Measurements from ENCODE around the gene HDAC11.
A peak's percentile ranks its signal among the peaks of the same experiment; 100 is the strongest.
"Not testable (repeated sequence)": the region's sequence is repeated elsewhere in the genome, so short reads cannot be mapped to it uniquely, and the experiment has no call there.

Gene HDAC11

DNA sequence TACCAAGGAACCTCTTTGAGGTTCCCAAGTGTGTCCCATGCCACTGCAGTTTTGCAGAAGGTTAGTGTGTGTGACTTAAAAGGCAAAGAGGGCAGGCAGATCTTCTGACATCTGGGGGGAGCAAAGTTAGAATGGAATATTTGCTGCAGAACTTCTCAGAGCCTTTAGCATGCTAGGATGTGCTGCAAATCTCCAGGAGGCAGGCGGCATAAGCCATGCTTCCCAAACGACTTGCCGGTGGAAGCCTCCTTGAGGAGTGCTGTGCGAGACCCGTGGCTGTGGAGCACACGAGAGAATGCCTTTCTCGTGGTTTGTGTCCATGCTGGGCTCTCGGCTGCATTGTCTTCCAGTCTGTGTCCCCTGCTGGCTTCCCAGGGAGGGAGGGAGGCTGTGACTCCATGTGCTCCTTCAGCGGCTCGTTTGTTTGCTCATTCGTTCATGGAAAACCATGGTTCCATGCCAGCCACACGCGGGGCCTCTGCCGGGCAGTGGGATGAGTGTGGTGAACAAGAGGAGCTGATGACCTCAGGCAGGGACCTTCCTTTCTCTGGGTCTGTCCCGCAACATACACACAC is 13.8 kb downstream of the HDAC11 start:
- DNase-seq = no peak

DNA sequence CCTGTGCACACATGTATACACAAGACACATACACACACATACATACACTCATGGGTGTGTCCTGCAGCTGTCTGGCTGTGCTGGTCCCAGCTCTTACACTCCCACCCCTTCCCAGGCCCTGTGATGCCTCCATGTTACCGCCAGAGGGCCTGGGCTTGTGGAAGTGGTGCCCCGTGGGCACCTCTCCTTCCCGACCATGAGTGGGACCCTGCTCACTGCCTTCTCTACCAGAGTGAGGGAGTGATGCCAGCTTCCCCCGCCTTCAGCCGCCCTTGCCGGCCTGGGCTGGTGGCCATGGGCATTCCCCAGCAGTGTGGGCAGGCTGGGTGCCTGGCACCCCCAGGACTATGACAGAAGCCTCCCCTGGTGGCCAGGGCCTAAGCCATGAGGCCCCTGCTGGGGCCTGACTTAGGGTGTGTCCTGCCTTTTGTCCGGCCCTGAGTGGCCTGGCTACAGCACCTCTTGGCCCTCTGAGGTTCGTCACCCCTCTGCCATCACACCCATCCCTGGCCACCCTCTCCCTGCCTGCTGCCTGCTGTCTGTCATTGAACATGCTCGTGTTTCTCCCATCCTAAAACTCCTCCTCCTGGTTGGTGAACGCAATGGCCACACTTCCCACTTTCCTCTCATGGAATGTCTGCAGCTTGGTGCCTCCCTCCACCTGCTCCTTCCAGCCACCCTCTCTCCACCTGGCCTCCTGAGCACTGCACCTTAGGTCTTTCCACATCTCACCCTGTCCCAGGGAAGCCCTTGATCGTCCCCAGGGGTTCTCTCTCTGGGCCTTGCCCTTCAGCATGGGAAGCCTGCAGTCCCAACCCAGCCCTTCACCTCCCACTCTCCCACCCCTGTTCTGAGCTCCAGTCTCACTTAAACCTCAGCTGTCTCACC is 14.6 kb downstream of the HDAC11 start:
- DNase-seq = no peak

DNA sequence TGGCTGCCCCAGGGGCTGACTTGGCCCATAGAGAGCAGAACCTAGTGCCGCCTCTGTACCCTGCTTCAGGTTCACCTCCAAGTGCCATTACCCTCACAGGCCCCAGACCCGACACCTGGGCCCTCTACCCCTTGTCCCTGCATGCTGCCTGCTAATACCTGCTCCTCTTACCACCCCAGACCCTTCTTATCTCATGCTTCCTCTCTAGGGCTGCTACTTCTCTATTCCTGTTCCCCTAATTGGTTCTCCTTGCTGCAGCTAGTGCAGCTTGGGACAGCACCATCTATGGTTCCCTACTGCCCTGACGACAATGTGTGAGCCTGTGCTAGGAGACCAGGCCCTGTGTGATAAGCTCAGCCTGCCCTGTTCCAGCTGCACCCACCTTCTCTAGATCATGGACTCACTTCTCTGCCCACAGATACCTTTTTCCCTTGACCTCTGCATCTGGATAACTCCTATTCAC is 15.3 kb downstream of the HDAC11 start:
- no peak for DNase-seq

GRCh38 chr3:13495921-13496723 is 16.0 kb downstream of the HDAC11 start:
- DNase-seq = peak; percentile 52

DNA sequence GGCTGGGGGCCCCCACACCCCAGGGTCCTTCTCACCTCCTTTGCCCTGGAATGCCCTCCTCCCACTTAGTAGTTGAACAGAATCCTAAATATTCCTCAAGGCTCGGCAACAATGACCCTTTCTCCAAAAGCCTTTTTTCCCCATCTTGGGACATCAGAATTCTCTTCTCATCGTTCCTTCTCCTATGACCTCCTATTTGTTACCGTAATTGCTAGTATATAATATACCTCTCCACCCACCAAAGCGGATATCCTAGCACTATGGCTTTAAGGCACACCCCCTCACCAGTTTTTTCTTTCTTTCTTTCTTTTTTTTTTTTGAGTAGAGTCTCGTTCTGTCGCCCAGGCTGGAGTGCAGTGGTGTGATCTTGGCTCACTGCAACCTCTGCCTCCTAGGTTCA is 16.8 kb downstream of the HDAC11 start:
- DNase-seq = no peak

DNA sequence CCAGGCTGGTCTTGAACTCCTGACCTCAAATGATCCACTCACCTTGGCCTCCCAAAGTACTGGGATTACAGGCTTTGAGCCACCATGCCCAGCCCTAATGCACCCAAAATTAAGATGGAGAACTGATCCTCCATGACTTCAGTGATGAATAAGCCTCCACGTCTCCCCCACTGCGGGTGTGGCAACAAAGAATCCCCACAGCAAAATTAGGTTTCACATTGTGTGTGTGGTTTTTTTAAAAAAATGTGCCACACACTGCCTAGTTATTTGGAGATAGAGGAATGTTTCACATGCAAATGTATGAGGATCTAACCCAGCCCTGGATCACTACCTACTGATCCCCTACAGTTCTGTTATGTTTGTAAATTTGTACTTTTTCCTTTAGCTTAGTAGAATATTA is 17.3 kb downstream of the HDAC11 start:
- no peak for DNase-seq

DNA sequence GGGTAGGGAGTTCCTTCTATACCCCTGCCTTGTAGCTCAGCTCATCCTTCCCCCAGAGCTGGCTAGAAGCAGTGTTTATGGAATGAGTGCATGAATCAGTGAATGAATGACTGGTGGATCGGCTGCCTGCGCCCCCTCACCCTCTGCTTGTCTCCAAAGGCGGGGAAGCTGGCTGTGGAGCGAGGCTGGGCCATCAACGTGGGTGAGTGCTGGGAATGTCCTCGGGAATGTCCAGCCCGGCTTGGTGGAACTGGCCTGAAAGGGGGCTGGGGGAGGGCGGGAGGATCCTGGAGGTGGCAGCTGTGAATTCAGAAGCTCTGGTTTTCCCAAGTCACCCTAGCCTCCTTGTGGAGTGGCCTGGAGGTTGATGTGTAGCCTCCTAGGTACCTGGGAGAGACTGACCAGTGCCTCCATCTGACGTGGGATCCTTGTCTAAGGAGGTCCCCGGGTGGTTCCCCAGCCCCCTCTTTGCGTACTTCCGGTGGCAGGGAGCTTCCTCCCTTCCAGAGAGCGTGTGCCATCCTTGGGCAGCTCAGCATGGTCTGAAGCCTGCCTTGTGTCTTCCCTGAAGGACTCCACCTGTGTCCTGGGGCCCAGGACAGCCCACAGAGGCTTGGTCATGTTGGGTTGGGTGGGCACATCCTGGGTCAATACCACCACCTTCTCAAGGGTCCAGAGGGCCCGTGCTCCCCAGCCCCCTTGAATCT is 18.4 kb downstream of the HDAC11 start:
- DNase-seq = no peak

DNA sequence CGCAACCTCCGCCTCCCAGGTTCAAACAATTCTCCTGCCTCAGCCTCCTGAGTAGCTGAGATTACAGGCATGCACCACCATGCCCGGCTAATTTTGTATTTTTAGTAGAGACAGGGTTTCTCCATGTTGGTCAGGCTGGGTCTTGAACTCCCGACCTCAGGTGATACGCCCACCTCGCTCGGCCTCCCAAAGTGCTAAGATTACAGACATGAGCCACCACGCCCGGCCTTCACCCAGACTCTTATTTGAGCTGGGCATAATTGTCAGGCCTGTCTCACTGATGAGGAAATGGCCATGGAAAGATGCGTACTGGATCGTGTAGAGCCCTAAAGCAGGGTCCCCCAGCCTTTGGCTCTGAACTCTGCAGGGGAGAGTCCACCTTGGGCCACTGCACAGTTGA is 19.1 kb downstream of the HDAC11 start:
- DNase-seq = not testable (repeated sequence)

- DNase-seq = no peak
Measured at GRCh38 chr3:13500133-13500885, 20.2 kb downstream of the HDAC11 start.

- DNase-seq = no peak
Measured at GRCh38 chr3:13501056-13501455, 20.9 kb downstream of the HDAC11 start.

GRCh38 chr3:13501521-13501920 is 21.4 kb downstream of the HDAC11 start:
- no peak for DNase-seq

DNA sequence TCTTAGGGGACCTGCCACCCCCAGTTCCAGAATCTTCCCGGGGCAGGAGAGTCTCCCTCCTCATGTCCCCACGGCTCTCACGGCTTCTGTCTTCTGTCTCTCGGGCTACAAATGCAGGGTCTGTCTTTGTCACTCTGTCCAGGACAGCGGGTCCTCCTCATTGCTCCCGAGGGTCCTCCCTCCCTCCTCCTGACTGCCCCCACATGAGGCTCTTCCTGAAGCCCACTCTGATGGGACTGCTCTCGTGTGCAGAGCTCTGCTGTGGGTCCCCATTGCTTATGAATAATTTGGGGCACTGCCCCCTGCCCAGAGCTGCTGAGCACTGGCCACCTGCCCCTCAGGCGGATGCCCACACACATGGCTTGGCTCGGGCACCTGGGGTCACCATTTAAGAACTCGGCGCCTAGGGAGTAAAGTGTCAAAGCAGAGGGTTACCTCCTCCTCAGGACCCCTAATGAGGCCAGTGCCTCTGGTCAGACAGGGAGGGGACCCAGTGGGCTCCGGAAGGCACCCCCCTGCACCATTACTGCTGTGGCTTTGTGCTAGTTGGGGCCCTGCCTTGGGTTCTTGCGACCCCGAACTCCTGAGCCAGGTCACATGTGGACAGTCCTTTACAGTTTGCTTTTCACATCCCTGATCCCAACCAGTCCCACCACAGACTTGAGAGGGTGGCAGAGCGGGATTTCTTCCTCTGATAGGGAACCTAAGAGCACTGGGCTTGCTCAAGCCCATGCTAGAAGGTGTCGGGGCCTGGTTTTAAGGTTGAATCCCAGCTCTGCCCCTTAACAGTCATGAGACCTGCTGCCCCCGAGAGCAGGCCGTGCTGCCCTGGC is 22.1 kb downstream of the HDAC11 start:
- no peak for DNase-seq

- DNase-seq = no peak
Measured at GRCh38 chr3:13502791-13503060, 22.6 kb downstream of the HDAC11 start.

DNA sequence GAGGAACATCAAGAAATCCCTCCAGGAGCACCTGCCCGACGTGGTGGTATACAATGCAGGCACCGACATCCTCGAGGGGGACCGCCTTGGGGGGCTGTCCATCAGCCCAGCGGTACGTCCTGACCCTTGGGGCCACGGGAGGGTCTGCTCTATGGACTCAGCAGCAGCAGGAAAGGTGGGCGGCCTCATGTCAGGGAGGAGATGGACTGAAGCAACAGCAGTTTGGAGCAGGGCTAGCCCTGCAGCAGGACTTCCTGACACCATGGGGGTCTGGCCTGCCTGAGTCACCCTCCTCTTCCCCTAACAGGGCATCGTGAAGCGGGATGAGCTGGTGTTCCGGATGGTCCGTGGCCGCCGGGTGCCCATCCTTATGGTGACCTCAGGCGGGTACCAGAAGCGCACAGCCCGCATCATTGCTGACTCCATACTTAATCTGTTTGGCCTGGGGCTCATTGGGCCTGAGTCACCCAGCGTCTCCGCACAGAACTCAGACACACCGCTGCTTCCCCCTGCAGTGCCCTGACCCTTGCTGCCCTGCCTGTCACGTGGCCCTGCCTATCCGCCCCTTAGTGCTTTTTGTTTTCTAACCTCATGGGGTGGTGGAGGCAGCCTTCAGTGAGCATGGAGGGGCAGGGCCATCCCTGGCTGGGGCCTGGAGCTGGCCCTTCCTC is 24.2 kb downstream of the HDAC11 start:
- no peak for DNase-seq

DNA sequence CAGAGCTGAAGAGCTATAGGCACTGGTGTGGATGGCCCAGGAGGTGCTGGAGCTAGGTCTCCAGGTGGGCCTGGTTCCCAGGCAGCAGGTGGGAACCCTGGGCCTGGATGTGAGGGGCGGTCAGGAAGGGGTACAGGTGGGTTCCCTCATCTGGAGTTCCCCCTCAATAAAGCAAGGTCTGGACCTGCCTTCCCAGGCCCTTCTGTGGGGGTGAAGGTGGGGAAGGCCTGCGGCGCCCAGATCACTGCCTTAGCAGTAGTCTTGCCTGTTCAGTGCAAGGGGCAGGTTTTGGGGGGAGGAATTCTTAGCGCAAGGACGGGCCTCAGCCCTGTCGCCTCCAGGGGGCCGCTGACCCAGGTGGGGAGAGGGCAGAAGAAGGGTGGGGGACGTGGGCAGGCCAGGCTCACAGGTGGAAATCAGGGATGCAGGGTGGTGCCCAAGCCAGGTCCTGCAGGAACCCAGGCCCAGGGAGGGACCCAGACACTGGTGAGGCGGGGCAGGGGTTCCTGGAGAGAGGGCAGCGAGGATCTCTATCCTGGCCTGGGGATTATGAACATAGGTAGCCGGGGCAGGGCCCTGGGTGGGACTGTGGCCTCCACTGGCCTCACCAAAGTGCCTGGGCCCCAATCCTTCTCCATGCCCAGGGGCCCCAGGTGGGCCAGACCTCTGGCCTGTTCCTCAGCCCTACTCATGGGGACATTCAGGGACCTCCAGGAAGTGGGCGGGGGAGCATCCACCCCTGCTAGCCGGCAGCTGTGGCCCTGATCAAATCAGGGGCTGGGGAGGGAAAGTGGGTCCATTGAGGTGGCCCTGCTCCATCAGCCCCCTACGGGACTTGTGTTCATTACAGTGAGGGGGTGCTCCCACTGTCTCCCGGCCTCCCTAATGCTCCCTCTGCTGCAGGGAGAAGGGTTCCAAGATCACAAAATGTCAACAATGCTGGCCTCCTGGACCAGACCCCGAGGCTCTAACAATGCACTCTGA is 25.3 kb downstream of the HDAC11 start:
- no peak for DNase-seq

- DNase-seq = no peak
Measured at GRCh38 chr3:13506239-13506638, 26.1 kb downstream of the HDAC11 start.

- no peak for DNase-seq
Measured at GRCh38 chr3:13506680-13507079, 26.6 kb downstream of the HDAC11 start.

DNA sequence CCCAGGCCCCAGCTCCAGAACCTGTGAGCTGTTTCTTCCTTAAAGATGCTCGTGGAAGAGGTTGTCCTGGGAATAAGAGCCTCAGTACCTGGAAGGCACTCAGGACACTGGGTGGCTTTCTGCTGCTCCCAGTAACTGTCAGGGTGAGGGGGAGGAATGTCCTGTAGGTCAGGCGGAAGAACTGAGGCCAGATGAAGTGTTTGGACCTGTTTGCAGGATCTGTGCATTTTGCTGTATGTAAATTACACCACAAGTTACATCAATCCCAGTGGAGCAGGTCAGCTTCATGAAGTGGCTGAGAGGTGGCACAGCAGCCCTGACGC is 27.1 kb downstream of the HDAC11 start:
- DNase-seq = no peak

DNA sequence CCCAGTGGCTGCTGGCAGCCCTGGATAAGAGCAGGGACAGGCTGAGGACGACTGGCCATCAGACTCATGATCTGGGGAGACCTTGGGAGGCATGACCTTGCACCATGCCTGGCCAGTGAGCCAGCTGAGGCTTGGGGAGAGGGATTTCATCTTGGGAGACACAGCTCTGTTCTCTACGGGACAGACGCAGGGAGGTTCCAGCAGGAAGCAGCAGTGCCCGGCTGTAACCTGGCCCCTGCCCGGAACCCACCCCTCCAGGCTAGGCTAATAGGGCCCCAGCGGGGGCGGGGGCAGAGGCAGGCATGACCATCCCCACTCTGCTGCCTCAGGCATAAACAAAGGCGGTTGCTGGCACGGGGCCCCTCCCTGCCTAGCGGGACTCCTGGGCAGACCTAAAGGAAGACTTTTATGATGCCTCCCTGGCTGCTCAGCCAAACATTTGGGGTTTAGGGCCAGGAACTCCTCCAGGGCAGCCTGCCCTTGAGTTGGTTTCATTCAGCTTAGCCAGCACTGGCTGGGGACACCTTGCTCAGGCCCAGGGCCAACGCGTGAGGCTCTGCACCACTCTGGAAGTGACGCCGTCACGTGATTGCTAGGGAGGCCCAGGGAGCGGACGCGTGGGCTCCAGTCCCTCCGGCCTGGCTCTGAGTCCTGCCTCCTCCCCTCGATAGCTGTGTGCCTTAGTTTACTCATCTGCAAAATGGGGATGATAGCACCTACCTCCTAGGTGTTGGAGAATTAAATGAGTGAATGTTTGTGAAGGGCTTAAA is 27.6 kb downstream of the HDAC11 start:
- DNase-seq = no peak

All from T-helper 9 cell (primary cell).